ENCODE data around the gene CCNC.

- TF ChIP-seq CEBPB (IDR thresholded peaks at IDR 0.05): no peak
- TF ChIP-seq CTCF (IDR thresholded peaks at IDR 0.05): no peak
- TF ChIP-seq HOXB13 (CRISPR knock-in tag; IDR thresholded peaks at IDR 0.05; ENCODE audit: low read depth): no peak
- TF ChIP-seq REST (IDR thresholded peaks at IDR 0.05): no peak
- TF ChIP-seq EHF (CRISPR knock-in tag; IDR thresholded peaks at IDR 0.05): no peak
- TF ChIP-seq USF2 (IDR thresholded peaks at IDR 0.05): no peak
- TF ChIP-seq EP300 (IDR thresholded peaks at IDR 0.05): no peak
- no peak for TF ChIP-seq HDAC2 (IDR thresholded peaks at IDR 0.05)
- no peak for TF ChIP-seq RAD21 (conservative IDR thresholded peaks at IDR 0.05 in 1 of 2, IDR thresholded peaks at IDR 0.05 in 1 of 2)
- TF ChIP-seq POLR2A (IDR thresholded peaks at IDR 0.05; ENCODE audit: low read length): no peak
- no peak for TF ChIP-seq NR3C1 (IDR thresholded peaks at IDR 0.05)
- no peak for TF ChIP-seq ZFP36 (IDR thresholded peaks at IDR 0.05; ENCODE audit: borderline replicate concordance, partially characterized antibody)
- no peak for TF ChIP-seq ELK1 (IDR thresholded peaks at IDR 0.05; ENCODE audit: low read depth, low read length)
- no peak for TF ChIP-seq SMC3 (IDR thresholded peaks at IDR 0.05)
Observed at GRCh38 chr6:99604166-99605073, 36.0 kb upstream of the CCNC start.
